Fibroblast of lung (primary cell): ENCODE data around the gene VMAC.

ENCODE experiments used
- EZH2 ChIP-seq: IDR thresholded peaks from 2 replicates; pipeline ENCODE4 v1.5.1; 2012; ENCODE audit warnings: low read length, control low read depth, mild to moderate bottlenecking; ENCODE audit errors: missing control alignments
- TF ChIP-seq, protein P1 (sequence below), 2 donors: IDR thresholded peaks in 1 of 2; conservative IDR thresholded peaks in 1 of 2; 1 replicate in 1 of 2; 2 replicates in 1 of 2; pipeline ENCODE4 v1.5.1; 2011 to 2012; ENCODE audit warnings: low read length in 2 of 2, control low read depth in 1 of 2, inconsistent platforms in 1 of 2, low read depth in 1 of 2, mild to moderate bottlenecking in 1 of 2

DNA sequence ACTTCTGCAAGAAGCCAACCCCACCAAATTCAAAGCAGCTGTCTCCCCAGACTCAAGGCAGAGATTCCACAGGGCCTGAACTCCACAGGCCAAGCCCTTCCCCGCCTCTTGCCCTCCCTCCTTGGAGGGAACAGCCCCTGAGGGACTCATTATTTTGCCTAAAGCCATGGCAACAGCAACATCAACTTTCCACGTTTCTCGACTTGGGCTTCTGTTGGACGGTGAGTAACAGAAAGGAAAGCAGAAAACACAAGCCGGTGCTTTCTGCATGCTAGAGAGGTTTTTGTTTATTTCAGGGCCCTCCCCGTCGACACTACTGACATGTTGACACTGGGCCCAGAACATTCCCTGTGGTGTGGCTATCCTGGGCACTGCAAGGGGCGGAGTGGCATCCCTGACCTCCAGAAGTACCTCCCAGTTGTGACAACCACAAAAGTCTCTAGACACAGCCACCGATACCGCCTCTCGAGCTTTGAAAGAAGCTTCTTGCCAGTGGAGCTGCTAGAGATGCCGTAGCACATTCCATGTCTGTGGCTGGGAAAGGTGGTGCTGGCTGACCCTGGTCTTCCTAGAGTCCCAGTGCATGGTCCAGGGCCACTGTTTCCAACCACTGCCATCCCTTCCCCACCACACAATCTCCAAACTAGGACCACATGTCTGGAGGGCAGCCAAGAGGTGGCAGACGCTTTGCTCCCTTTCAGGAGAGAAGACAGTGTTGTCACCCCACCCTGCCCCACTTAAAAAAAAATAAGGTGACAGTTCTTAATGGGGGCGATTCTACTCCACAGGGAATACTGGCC is 22.2 kb downstream of the VMAC start:
- TF ChIP-seq, protein P1, sequence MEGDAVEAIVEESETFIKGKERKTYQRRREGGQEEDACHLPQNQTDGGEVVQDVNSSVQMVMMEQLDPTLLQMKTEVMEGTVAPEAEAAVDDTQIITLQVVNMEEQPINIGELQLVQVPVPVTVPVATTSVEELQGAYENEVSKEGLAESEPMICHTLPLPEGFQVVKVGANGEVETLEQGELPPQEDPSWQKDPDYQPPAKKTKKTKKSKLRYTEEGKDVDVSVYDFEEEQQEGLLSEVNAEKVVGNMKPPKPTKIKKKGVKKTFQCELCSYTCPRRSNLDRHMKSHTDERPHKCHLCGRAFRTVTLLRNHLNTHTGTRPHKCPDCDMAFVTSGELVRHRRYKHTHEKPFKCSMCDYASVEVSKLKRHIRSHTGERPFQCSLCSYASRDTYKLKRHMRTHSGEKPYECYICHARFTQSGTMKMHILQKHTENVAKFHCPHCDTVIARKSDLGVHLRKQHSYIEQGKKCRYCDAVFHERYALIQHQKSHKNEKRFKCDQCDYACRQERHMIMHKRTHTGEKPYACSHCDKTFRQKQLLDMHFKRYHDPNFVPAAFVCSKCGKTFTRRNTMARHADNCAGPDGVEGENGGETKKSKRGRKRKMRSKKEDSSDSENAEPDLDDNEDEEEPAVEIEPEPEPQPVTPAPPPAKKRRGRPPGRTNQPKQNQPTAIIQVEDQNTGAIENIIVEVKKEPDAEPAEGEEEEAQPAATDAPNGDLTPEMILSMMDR (conservative IDR thresholded peaks at IDR 0.05 in 1 of 2, IDR thresholded peaks at IDR 0.05 in 1 of 2; ENCODE audit: low read depth in 1 of 2, low read length in 2 of 2), result no peak
- no peak for TF ChIP-seq EZH2
